Stimulated activated CD8-positive, alpha-beta memory T cell treated with anti-CD3 and anti-CD28 coated beads, Interleukin-15, amount 100 ng/mL, for 4 hours (primary cell): ENCODE results near the gene ANAPC4.
"Not testable (repeated sequence)": the region's sequence is repeated elsewhere in the genome, so short reads cannot be mapped to it uniquely, and the experiment has no call there.

Source experiments
- DNase-seq, 2 donors: peaks; one replicate each; pipeline ENCODE4 v3.0.0-alpha.2; 2020; ENCODE audit warnings: low read depth in 2 of 2

The ANAPC4 gene

GRCh38 chr4:25376754-25377571 is at the start of gene ANAPC4:
Gene ANAPC4 (plus strand): TSS chr4:25377263. CDS start chr4:25377428, 165 bp downstream.
- DNase-seq: peak; percentile 96 to 97

- not testable (repeated sequence) for DNase-seq
Measured at GRCh38 chr4:25328463-25328862, 48.6 kb upstream of the ANAPC4 start.

- no peak for DNase-seq
Measured at GRCh38 chr4:25330335-25330734, 46.7 kb upstream of the ANAPC4 start.

GRCh38 chr4:25330905-25331808 is 45.9 kb upstream of the ANAPC4 start:
- DNase-seq: no peak

GRCh38 chr4:25343671-25344070 is 33.4 kb upstream of the ANAPC4 start:
- no peak for DNase-seq

GRCh38 chr4:25345744-25346143 is 31.3 kb upstream of the ANAPC4 start:
- no peak for DNase-seq

- DNase-seq: no peak
Measured at GRCh38 chr4:25346913-25347312, 30.1 kb upstream of the ANAPC4 start.

- DNase-seq: no peak
Measured at GRCh38 chr4:25347473-25347872, 29.6 kb upstream of the ANAPC4 start.

GRCh38 chr4:25347971-25348370 is 29.1 kb upstream of the ANAPC4 start:
- no peak for DNase-seq

GRCh38 chr4:25350561-25350960 is 26.5 kb upstream of the ANAPC4 start:
- no peak for DNase-seq

- no peak for DNase-seq
Measured at GRCh38 chr4:25351777-25352416, 25.2 kb upstream of the ANAPC4 start.

- DNase-seq: no peak
Measured at GRCh38 chr4:25356068-25356467, 21.0 kb upstream of the ANAPC4 start.

- DNase-seq: no peak
Measured at GRCh38 chr4:25358515-25359275, 18.4 kb upstream of the ANAPC4 start.

- no peak for DNase-seq
Measured at GRCh38 chr4:25361253-25361652, 15.8 kb upstream of the ANAPC4 start.

- DNase-seq: no peak
Measured at GRCh38 chr4:25367004-25367621, 9.9 kb upstream of the ANAPC4 start.

GRCh38 chr4:25367877-25368276 is 9.2 kb upstream of the ANAPC4 start:
- no peak for DNase-seq

GRCh38 chr4:25368315-25368714 is 8.7 kb upstream of the ANAPC4 start:
- no peak for DNase-seq

GRCh38 chr4:25370242-25370641 is 6.8 kb upstream of the ANAPC4 start:
- no peak for DNase-seq

GRCh38 chr4:25372549-25372948 is 4.5 kb upstream of the ANAPC4 start:
- DNase-seq: not testable (repeated sequence)

GRCh38 chr4:25377572-25378436 is 741 bp downstream of the ANAPC4 start:
- no peak for DNase-seq
